Measurements from ENCODE around the gene TMEM200A.
A peak's percentile ranks its signal among the peaks of the same experiment; 100 is the strongest.

Gene TMEM200A

DNA sequence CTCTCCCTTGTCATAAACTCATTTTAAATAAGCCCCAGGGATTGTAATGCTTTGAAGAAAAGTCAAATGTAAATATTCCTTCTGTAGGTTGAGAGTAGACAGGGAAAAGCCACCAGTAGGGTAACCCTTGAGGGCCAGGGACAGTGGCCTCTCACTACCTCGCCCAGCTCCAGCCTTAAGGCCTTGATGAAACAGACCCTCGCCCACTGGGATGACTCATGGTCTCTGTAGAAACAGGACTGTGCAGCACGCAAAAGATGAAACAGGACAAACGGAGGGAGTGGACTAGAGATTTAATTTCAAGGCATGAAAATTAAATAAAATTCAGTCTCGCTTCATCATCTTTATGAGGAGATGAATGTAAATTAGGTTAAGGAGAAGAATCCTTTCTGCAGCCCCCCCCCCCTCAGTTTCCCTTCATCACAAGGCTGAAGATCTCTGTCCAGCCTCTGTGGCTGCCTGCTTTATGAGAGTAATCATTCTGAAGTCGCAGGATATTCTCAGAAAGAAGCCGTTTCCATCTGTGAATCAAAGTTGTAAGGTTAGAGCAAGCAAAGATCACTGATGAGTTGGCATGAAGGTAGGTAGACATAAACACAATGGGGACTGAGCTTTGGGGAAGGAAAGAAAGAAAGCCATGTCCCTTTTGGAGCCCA lies 60.4 kb downstream of the TMEM200A start:
- no peak for DNase-seq

GRCh38 chr6:130431346-130431852 lies 65.6 kb downstream of the TMEM200A start:
- no peak for DNase-seq

- DNase-seq, result no peak
These were observed 67.0 kb downstream of the TMEM200A start for GRCh38 chr6:130432838-130433237.

DNA sequence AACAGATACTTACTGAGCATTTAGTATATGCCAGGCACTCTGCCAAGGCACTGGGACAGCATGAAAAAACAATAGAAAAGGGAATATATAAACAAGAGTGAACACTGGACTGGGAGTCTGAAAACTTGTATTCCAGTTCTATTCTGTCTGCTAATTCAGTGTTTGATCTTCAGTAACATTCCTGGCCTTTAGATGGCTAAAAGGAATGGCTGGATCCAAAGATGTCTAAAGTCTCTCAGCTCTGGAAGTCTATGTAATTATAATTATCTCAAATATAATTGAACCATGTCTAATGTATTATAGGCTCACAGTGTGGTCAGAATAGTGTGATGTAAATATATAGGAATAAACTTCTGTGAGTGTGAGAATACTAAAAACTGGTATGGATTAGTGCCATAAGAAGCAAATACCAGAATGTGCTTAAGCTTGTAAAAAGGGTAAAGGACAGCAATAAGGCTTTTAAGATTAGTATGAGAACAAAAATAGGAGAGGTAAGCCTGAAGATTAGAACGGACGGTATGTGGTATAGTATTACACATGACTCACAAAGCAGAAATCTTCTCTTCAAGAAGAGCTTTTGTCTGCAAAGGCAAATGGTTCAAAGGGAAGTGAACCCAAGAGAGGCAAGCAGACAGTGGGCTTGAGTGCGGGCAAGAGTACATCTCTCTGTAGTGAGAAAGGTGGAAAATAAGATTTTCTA lies 68.5 kb downstream of the TMEM200A start:
- no peak for DNase-seq

- DNase-seq, result no peak
These were observed 69.4 kb downstream of the TMEM200A start for GRCh38 chr6:130435181-130435580.

- DNase-seq, result no peak
These were observed 72.1 kb downstream of the TMEM200A start for GRCh38 chr6:130437961-130438360.

DNA sequence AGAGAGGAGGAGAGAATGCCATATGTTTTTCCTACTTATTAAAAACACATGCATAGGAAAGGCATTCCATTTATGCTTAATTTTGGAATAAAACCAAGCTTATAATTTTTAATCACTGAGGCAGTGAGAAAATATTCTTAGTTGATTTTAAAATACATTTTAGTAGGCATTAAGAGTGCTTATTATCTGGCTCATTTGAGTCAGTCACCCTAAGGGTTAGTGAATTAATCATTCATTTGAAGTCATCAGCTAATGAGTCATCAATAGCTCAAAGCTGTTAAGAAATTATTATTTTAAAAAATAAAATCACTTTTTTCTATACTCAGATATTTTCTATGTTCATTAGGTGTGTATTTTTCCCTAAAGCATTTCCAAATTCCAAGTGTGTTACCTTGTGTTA lies 81.6 kb downstream of the TMEM200A start:
- no peak for DNase-seq

DNA sequence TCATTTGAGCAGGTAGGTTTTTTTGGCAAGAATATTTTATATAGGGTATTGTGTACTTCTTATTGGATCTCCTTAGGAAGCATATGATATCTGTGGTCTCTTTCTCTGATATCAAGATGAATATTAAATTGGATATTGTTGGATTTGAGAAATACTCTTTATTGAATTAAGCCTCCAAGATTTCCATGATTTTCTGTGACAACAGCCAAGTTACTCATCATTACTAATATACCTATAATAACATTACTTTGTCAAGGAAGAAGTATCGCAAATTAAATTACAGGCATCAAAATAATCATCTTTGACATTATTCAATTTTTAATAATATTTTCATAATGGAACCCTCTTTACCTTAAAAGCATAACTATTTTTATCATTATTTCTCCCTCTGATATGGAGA lies 86.5 kb downstream of the TMEM200A start:
- no peak for DNase-seq

- DNase-seq, result no peak
These were observed 87.4 kb downstream of the TMEM200A start for GRCh38 chr6:130453230-130453629.

DNA sequence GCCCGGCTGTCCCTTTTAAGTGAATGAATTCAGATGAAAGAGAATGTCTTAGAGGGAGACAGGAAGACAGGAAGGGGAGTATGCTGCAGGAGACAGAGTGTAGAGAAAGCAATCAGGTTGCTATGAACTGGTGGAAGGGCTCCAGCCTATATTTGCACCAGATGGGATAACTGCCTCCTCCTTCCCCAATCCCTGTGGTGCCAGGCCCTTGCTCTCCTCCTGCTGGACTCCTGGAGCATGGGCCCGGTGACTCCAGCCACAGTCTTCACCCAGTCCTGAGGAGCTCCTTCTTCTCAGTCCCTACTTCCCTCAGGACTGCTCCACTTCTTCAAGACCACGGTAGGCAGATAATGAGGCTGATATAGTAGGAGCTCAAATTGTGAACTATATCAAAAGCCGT lies 91.8 kb downstream of the TMEM200A start:
- no peak for DNase-seq

DNA sequence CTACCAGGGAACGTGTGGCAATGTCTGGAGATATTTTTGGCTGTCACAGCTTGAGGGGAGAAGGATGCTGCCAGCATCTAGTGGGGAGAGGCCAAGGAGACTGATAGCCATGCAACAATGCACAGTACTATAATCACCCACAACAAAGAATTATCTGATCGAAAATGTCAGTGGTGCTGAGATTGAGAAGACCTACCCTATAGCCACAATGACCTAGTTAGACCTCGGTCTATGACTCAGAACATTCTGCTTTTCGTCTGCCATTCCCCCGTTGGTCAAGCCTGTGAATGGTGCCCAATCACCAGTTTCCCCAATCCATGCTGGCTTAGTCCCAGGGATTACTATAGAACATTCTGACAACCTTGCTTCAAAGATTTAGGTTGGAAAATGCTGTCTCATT lies 93.5 kb downstream of the TMEM200A start:
- no peak for DNase-seq

DNA sequence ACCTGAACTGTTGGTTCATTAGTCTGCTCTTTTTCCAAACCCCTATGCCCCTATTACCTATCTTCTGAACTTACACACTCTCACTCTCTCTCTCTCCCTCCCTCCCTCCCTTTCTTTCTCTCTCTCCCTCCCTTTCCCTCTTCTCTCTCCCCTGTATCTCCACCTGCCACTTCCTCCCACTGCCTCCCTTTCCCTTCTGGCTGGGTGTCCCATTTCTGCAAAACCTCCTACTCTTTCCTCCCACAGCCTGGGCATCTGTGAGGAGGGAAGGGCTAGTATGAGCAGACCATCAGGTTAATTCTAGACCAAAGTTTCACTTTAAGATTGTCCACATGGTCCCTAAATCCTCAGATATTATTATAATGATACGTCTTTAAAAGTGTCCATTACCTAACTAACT lies 95.1 kb downstream of the TMEM200A start:
- no peak for DNase-seq

- peak; percentile 9 for DNase-seq
These were observed 100.4 kb downstream of the TMEM200A start for GRCh38 chr6:130466052-130466747.

DNA sequence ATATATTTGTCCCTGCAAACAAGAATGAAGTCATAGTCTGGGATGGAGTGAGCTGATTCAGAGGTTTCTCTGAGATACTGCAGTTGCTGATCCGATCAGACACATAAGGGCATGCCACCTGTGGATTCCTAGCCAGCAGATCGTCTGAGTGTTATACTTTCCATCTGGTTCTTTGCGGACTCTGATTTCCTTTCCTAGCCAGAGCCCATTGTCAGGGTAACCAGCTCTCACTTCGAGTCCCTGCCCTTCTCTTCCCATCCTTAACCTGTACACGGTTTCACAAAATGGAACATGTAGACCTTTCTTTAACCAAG lies 100.9 kb downstream of the TMEM200A start:
- DNase-seq, result peak; percentile 14

GRCh38 chr6:130467146-130468050 lies 101.6 kb downstream of the TMEM200A start:
- DNase-seq, result peak; percentile 44

GRCh38 chr6:130470766-130471165 lies 104.9 kb downstream of the TMEM200A start:
- no peak for DNase-seq

DNA sequence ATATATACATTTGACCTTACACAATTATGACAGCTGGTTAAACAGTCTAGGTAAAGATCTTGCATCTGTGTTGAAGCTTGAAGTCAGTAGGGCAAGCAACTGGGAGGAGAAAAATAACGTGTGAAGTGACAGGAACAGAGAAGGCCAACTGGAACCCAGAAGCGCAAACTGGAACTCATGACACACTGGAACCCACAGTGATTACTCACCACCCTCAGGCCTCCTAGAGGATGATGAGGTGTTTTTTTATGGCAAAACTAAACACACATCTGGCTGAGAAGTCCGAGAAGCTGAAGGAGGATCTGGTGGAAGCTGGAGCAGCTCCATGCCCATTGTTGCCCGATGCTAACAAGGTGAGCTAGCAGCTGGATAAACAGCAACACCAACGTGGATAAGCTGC lies 108.1 kb downstream of the TMEM200A start:
- DNase-seq, result no peak

DNA sequence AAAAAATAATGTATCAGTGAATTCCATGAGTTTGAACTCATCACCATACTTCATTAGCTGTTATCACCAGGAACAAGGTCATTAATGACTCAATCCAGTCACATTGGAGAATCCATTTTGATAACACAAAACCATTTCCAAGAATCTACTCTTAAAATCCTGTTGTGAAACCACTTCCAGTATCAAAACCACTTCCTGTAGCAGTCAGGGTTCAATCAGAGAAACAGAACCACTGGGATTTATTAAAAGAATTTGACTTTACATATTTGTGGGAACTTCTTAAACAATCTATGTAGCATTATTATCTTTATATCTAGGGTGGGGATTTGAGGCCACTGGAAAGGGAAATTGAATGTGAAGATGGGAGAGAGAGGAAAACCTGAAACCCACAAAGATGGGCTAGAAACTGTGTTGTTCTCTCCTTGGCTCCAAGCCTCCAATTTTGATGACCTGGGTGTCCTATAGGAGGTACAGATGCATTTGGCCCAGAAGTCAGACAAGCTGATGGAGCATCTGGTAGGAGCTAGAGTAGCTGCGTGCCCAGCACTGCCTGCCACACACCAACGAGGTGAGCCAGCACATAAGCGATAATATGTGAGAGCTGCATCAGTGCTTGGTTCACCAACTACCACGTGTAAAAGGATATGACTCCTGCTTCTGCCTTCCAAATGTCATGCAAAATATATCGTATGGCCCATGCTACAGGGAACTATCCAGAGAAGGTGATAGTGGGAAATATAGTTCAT lies 117.0 kb downstream of the TMEM200A start:
- DNase-seq, result no peak

DNA sequence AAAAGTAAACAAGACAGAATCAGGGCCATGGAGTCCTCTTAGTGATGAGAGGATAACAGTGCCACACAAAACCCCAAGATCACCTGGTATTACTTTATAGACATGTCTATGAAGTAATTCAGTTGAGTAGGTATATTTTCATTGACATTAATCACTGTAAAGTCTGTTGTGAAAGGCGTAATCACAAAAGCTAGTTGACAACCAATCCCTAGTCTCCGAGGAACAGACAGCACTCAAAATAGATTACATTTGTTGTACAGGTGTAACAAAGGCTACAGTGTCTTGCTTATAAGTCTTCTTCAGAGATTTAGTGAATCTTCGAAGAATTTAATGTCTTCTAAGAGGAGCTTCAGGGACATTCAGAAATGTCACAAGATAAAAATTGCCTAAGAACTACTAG lies 120.1 kb downstream of the TMEM200A start:
- DNase-seq, result no peak

GRCh38 chr6:130486417-130486816 lies 120.6 kb downstream of the TMEM200A start:
- DNase-seq, result no peak

DNA sequence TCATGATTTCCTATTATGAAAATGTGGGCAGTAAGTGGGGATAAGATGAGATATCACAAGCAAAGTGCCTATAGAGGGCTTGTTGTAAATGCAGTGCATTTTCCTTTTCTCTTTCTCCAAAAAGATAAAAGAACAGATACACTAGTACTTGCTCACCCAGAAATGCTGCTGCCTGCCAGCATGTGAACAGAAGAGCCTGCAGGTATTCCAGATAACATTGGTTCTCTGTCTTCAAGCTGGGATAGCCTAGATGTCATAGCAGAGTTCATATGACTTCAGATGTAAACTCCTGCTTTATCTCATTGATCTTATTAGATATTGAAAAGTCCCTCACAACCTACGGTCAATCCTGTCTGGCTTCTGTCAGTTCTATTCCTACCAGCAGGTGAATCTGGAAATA lies 123.7 kb downstream of the TMEM200A start:
- no peak for DNase-seq

Measured in retina (tissue), 1 donor.